B cell (primary cell): ENCODE results near the gene RHOD. TPM values are rescaled to one million over a fixed set of nuclear protein-coding genes. Genes with fewer than 3 reads are reported as not detected.

Experiments
- ATAC-seq: fragments of 200-7000 bp; cut with Tn5 transposase; one replicate; pipeline ENCODE4 v1.10.0; 2021; ENCODE audit warnings: low read depth, mild to moderate bottlenecking, moderate number of reproducible peaks, moderate library complexity
- CTCF ChIA-PET: fragments of 350-600 bp; sonication (Branson Sonifier 250); formaldehyde crosslinking; loops from one replicate; lab custom pipeline; 2021; ENCODE audit warnings: antibody characterized with exemption, inconsistent platforms; lab: Charles Lee
- POLR2A ChIA-PET: fragments of 350-600 bp; sonication (Branson Sonifier 250); formaldehyde crosslinking; loops from one replicate; lab custom pipeline; 2021; ENCODE audit warnings: antibody characterized with exemption; lab: Charles Lee
- DNase-seq: peaks from one replicate; pipeline ENCODE4 v3.0.0; 2013
- H2AFZ ChIP-seq: 2 replicates; pipeline ENCODE4 v1.6.1; 2012; ENCODE audit warnings: mild to moderate bottlenecking, low read depth, low read length; ENCODE audit not compliant: insufficient read depth, poor library complexity, severe bottlenecking
- H3K27ac ChIP-seq, 2 donors: 1 replicate in 1 of 2; 2 replicates in 1 of 2; pipeline ENCODE4 v1.5.1; 2012 to 2013; ENCODE audit warnings: low read length in 2 of 2, mild to moderate bottlenecking in 2 of 2, moderate library complexity in 1 of 2
- H3K27me3 ChIP-seq, 4 experiments: fragments of 200-600 bp in 1 of 4; sonication (generic) in 1 of 4; replicated peaks in 1 of 4; 1 replicate in 2 of 4; 2 replicates in 2 of 4; pipeline versions ENCODE4 v1.6.1 to v1.7.0; 2013 to 2016; ENCODE audit warnings: low read length in 3 of 4, mild to moderate bottlenecking in 2 of 4, mixed read lengths in 1 of 4, moderate library complexity in 1 of 4; ENCODE audit not compliant: insufficient read depth in 4 of 4, control insufficient read depth in 3 of 4; ENCODE audit errors: control extremely low read depth in 1 of 4
- H3K36me3 ChIP-seq, 2 experiments: replicated peaks in 1 of 2; 1 replicate in 1 of 2; 2 replicates in 1 of 2; pipeline versions ENCODE4 v1.6.1 to v1.7.1; 2013; ENCODE audit warnings: low read length in 1 of 2; ENCODE audit not compliant: insufficient read depth in 2 of 2, control insufficient read depth in 1 of 2; ENCODE audit errors: control extremely low read depth in 1 of 2, extremely low read depth in 1 of 2
- H3K4me1 ChIP-seq, 2 donors: fragments of 200-600 bp in 1 of 2; sonication (generic) in 1 of 2; 1 replicate in 1 of 2; 2 replicates in 1 of 2; pipeline versions ENCODE4 v1.5.1 to v1.6.1; 2013 to 2017; ENCODE audit warnings: low read length in 2 of 2; ENCODE audit not compliant: control insufficient read depth in 2 of 2, insufficient read depth in 2 of 2
- H3K4me2 ChIP-seq: replicated peaks from 2 replicates; pipeline ENCODE3; 2012; ENCODE audit warnings: mild to moderate bottlenecking, low read depth, low read length; ENCODE audit not compliant: poor library complexity, severe bottlenecking
- H3K4me3 ChIP-seq, 5 experiments: fragments of 200-600 bp in 1 of 5; sonication (generic) in 1 of 5; 1 replicate in 3 of 5; 2 replicates in 2 of 5; pipeline versions ENCODE4 v1.5.1 to v1.7.0; 2011 to 2016; ENCODE audit warnings: low read length in 4 of 5, mild to moderate bottlenecking in 4 of 5, low read depth in 2 of 5, control low read depth in 1 of 5, moderate library complexity in 1 of 5; ENCODE audit not compliant: insufficient read depth in 1 of 5; ENCODE audit errors: control extremely low read depth in 1 of 5, extremely low read depth in 1 of 5
- H3K79me2 ChIP-seq: fragments of 200-600 bp; sonication (generic); one replicate; pipeline ENCODE4 v1.6.0; 2016; ENCODE audit warnings: low read length; ENCODE audit not compliant: control insufficient read depth, insufficient read depth
- H3K9ac ChIP-seq: fragments of 200-600 bp; sonication (generic); 2 replicates; pipeline ENCODE4 v1.6.1; 2017; ENCODE audit warnings: mild to moderate bottlenecking, low read length, moderate library complexity
- H3K9me3 ChIP-seq, 3 donors: one replicate each; pipeline versions ENCODE4 v1.6.1 to v1.7.1; 2013; ENCODE audit warnings: low read length in 2 of 3; ENCODE audit not compliant: control insufficient read depth in 2 of 3, insufficient read depth in 1 of 3; ENCODE audit errors: control extremely low read depth in 1 of 3
- H4K20me1 ChIP-seq: 2 replicates; pipeline ENCODE4 v1.6.0; 2012; ENCODE audit warnings: mild to moderate bottlenecking, low read length; ENCODE audit not compliant: insufficient read depth, control insufficient read depth, poor library complexity, severe bottlenecking
- H3K27ac Mint-ChIP-seq: one replicate; pipeline ENCODE4 v1.8.0; 2021; ENCODE audit warnings: mixed read lengths
- H3K27me3 Mint-ChIP-seq: one replicate; pipeline ENCODE4 v1.8.0; 2021; ENCODE audit warnings: mixed read lengths
- H3K4me1 Mint-ChIP-seq: one replicate; pipeline ENCODE4 v1.8.0; 2021; ENCODE audit warnings: mixed read lengths
- H3K4me3 Mint-ChIP-seq: one replicate; pipeline ENCODE4 v1.8.0; 2021; ENCODE audit warnings: mixed read lengths
- H3K9me3 Mint-ChIP-seq: one replicate; pipeline ENCODE4 v1.8.0; 2022; ENCODE audit warnings: mixed read lengths; ENCODE audit not compliant: insufficient read depth
- CTCF ChIP-seq: fragments of 200-600 bp; IDR thresholded peaks from one replicate; pipeline ENCODE4 v1.8.0; 2022; ENCODE audit warnings: antibody characterized with exemption, mild to moderate bottlenecking
- EZH2 ChIP-seq: IDR thresholded peaks from 2 replicates; pipeline ENCODE4 v1.6.1; 2012; ENCODE audit warnings: borderline replicate concordance, low read depth, mild to moderate bottlenecking, moderate library complexity, low read length; ENCODE audit not compliant: insufficient read depth, poor library complexity, severe bottlenecking
- WGBS: methylation state at CpG from one replicate; pipeline ENCODE4 v1.1.5; 2013; ENCODE audit warnings: missing lambda C conversion rate; ENCODE audit not compliant: insufficient coverage; 5-methylcytosine and 5-hydroxymethylcytosine counted together
- intact Hi-C: fragments of 100-400 bp; cut with micrococcal nuclease; formaldehyde crosslinking; loops from one replicate; pipeline ENCODE4 v1.10.0; 2022
- polyA plus RNA-seq: library from polyadenylated mRNA; depleted of rRNA; stranded (reverse); fragments of >200 nt; gene quantifications from 2 replicates; pipeline ENCODE4 v1.2.3, GENCODE V29; 2012
- total RNA-seq, 2 donors: library from RNA; stranded (reverse); fragments of 120-200 nt in 1 of 2; gene quantifications; 1 replicate in 1 of 2; 2 replicates in 1 of 2; pipeline versions ENCODE4 v1.2.3 to v1.2.4, GENCODE V29; 2013 to 2022

RHOD gene
- total and polyA plus RNA-seq, 2 donors (not counting 1 experiment from before 2014, with no cell fraction given) = 0.42 to 0.48 TPM

- ATAC-seq (no peak), DNase-seq (no peak)
- no peaks in the 10 kb centered on the region for H3K27me3 ChIP-seq
- H3K9ac ChIP-seq = no peak overlapping the region
- H3K27me3 Mint-ChIP-seq = no peaks in the 10 kb centered on the region
- no peaks in the 10 kb centered on the region for H3K4me1 Mint-ChIP-seq
- ChIA-PET CTCF (interaction anchor here (0.6 kb wide), 1 partner anchor 292 kb away, joined by 4 read pairs; no protein-coding TSS in a partner anchor), POLR2A (no interaction called here)
- no peak overlapping the region for H3K4me3 Mint-ChIP-seq
- no peaks in the 10 kb centered on the region for H3K9me3 ChIP-seq
- H3K79me2 ChIP-seq = no peaks in the 10 kb centered on the region
- TF ChIP-seq CTCF = no peak
- TF ChIP-seq EZH2 = no peak
- no peaks in the 10 kb centered on the region for H3K9me3 Mint-ChIP-seq
- H3K4me3 ChIP-seq = no peak overlapping the region
- H3K4me1 ChIP-seq = no peaks in the 10 kb centered on the region
- H3K4me2 ChIP-seq = no peak overlapping the region
- no peak overlapping the region for H3K27ac ChIP-seq
- intact Hi-C loops = no loop called here
- H3K36me3 ChIP-seq = no peaks in the 10 kb centered on the region
- 80% methylated on average over 7 of the region's 8 CpGs for WGBS
- no peak overlapping the region for H3K27ac Mint-ChIP-seq
- H2AFZ ChIP-seq = no peak overlapping the region
- H4K20me1 ChIP-seq = no peaks in the 10 kb centered on the region
Measured at GRCh38 chr11:67090717-67091116, 34.1 kb downstream of the RHOD start.

GRCh38 chr11:67095214-67095507 is 38.5 kb downstream of the RHOD start:
- no peaks in the 10 kb centered on the region for H3K9me3 ChIP-seq
- no peaks in the 10 kb centered on the region for H3K27me3 ChIP-seq
- no peak overlapping the region for H3K4me3 ChIP-seq
- DNase-seq = no peak
- peaks cover 9% of the 10 kb centered on the region for H3K4me1 Mint-ChIP-seq
- H3K4me2 ChIP-seq = no peak overlapping the region
- no peaks in the 10 kb centered on the region for H3K9me3 Mint-ChIP-seq
- H2AFZ ChIP-seq = no peak overlapping the region
- no peak overlapping the region for H3K27ac Mint-ChIP-seq
- H3K36me3 ChIP-seq = no peaks in the 10 kb centered on the region
- H4K20me1 ChIP-seq = no peaks in the 10 kb centered on the region
- no peaks in the 10 kb centered on the region for H3K27me3 Mint-ChIP-seq
- TF ChIP-seq CTCF (no peak), EZH2 (no peak)
- no peak overlapping the region for H3K9ac ChIP-seq
- no peak for ATAC-seq
- H3K27ac ChIP-seq = no peak overlapping the region
- H3K79me2 ChIP-seq = no peaks in the 10 kb centered on the region
- no peak overlapping the region for H3K4me3 Mint-ChIP-seq
- ChIA-PET POLR2A (interaction anchor here (0.7 kb wide), 1 partner anchor 21 kb away, joined by 3 read pairs; no protein-coding TSS in a partner anchor), CTCF (interaction anchor here (0.6 to 1.5 kb wide), 6 partner anchors 20 to 479 kb away, joined by 3 to 11 read pairs (median 4); partner anchors contain the start of gene KDM2A)
- H3K4me1 ChIP-seq = peaks cover 0 to 6% of the 10 kb centered on the region in 2 donors
- WGBS = 100% methylated on average over 1 of the region's 1 CpG
- intact Hi-C loops = no loop called here
